Measurements from ENCODE around the gene BRSK1.

DNA sequence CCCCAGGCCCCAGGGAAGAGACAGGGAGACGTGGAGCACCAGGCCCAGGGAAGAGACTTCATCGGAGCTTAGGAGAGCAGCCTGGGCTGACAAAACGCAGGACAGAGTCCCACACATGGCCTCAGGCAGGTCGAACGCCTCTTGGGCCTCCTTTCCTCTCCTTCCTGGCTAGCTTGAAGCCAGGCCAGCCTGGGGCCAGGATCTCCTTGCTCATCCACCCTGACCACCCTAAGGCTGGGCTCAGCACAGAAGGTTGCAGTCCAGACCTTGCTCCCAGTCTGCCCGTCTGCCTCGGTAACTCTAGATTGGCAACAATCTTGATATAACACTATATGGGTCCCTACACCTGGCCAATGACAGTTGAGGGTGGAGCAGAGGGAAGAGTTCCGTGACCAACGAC, 35.1 kb upstream of the BRSK1 start:
- TF ChIP-seq, protein P1, sequence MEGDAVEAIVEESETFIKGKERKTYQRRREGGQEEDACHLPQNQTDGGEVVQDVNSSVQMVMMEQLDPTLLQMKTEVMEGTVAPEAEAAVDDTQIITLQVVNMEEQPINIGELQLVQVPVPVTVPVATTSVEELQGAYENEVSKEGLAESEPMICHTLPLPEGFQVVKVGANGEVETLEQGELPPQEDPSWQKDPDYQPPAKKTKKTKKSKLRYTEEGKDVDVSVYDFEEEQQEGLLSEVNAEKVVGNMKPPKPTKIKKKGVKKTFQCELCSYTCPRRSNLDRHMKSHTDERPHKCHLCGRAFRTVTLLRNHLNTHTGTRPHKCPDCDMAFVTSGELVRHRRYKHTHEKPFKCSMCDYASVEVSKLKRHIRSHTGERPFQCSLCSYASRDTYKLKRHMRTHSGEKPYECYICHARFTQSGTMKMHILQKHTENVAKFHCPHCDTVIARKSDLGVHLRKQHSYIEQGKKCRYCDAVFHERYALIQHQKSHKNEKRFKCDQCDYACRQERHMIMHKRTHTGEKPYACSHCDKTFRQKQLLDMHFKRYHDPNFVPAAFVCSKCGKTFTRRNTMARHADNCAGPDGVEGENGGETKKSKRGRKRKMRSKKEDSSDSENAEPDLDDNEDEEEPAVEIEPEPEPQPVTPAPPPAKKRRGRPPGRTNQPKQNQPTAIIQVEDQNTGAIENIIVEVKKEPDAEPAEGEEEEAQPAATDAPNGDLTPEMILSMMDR (IDR thresholded peaks at IDR 0.05): no peak
- no peak for TF ChIP-seq POLR2A (IDR thresholded peaks at IDR 0.05)

Data from testis (tissue), 2 donors.